Measurements from ENCODE around the gene NECTIN1.

GRCh38 chr11:119624102-119624615, 104.8 kb downstream of the NECTIN1 start:
- no peak for TF ChIP-seq POLR2A (IDR thresholded peaks at IDR 0.05)
- no peak for TF ChIP-seq CTCF (IDR thresholded peaks at IDR 0.05)
